Testis (tissue), 2 donors: ENCODE measurements around the gene CPNE9.

ENCODE experiments used
- POLR2A ChIP-seq: fragments of 450-650 bp; IDR thresholded peaks from one replicate; pipeline ENCODE4 v1.6.1; 2017; ENCODE audit warnings: antibody characterized with exemption, mild to moderate bottlenecking, moderate library complexity
- TF ChIP-seq, protein P1 (sequence below), 3 experiments: fragments of 450-650 bp in 2 of 3; fragments of 200-600 bp in 1 of 3; sonication (generic) in 1 of 3; IDR thresholded peaks; one replicate each; pipeline ENCODE4 v1.5.1; 2016 to 2019; ENCODE audit warnings: antibody characterized with exemption in 3 of 3, mild to moderate bottlenecking in 2 of 3, moderate library complexity in 1 of 3

DNA sequence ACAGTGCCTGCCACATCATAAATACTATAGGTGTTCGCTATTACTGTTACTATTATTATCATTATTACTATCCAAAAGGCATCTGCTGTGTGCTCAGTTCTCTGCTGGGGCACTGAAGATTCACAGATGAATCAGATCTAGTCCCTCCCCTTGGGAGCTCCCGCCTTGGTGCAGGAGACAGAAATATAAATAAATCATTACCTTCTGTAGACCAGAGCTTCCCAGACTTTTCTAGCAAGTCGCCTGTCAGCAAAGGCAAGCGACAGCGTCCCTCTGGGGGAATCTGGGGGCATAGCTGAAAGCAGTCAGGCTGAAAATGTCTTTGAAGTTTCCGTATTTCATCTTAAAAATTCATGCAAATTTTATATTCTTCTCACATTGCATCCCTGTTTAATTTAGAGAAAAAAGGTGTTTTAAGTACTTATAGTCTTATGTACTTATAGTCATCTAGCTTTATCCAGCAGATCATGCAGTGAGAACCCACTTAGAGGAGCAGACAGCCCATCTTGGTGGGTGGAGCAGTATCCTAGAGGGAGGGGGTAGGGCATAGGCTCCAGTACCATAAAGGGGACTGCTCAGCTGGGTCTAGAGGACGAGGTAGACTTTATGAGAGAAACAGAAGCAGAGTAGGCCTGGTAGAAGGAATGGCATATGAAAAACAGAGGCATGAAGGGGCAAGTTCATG lies 17.5 kb downstream of the CPNE9 start:
- TF ChIP-seq, protein P1, sequence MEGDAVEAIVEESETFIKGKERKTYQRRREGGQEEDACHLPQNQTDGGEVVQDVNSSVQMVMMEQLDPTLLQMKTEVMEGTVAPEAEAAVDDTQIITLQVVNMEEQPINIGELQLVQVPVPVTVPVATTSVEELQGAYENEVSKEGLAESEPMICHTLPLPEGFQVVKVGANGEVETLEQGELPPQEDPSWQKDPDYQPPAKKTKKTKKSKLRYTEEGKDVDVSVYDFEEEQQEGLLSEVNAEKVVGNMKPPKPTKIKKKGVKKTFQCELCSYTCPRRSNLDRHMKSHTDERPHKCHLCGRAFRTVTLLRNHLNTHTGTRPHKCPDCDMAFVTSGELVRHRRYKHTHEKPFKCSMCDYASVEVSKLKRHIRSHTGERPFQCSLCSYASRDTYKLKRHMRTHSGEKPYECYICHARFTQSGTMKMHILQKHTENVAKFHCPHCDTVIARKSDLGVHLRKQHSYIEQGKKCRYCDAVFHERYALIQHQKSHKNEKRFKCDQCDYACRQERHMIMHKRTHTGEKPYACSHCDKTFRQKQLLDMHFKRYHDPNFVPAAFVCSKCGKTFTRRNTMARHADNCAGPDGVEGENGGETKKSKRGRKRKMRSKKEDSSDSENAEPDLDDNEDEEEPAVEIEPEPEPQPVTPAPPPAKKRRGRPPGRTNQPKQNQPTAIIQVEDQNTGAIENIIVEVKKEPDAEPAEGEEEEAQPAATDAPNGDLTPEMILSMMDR (IDR thresholded peaks at IDR 0.05), result no peak
- TF ChIP-seq POLR2A, result no peak
